Cardiac fibroblast (primary cell): ENCODE data around the gene ASCL4.

Experiments
- DNase-seq, 2 donors: peaks; one replicate each; pipeline versions ENCODE4 v3.0.0 to v3.0.0-alpha.2; 2010; ENCODE audit warnings: low read depth in 2 of 2
- H3K4me3 ChIP-seq, 2 donors: replicated peaks in 1 of 2; 1 replicate in 1 of 2; 2 replicates in 1 of 2; pipeline ENCODE4 v1.5.1; 2011; ENCODE audit warnings: low read depth in 2 of 2, low read length in 2 of 2, mild to moderate bottlenecking in 2 of 2, moderate library complexity in 1 of 2
- TF ChIP-seq, protein P1 (sequence below): IDR thresholded peaks from one replicate; pipeline ENCODE4 v1.5.1; 2011; ENCODE audit warnings: low read depth, mild to moderate bottlenecking, low read length, inconsistent platforms

The ASCL4 gene

DNA sequence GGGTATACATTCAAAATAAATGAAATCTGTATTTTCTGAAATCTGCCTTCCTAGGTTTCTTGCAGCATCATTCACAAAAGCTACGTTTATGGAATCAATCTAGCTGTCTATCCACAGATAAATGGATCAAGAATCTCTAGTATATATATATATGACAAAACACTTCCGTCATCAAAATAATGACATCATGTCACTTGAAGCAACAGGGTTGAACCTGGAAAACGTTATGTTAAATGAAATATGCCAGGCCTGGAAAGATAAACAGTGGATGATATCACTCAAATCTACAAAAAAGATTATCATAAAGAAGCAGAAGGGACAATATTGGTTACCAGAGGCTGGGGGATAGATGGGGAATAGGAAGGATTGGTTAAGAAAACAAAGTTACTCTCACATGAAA lies 28.6 kb downstream of the ASCL4 start:
- DNase-seq = no peak
- H3K4me3 ChIP-seq = no peak overlapping the region
- TF ChIP-seq, protein P1, sequence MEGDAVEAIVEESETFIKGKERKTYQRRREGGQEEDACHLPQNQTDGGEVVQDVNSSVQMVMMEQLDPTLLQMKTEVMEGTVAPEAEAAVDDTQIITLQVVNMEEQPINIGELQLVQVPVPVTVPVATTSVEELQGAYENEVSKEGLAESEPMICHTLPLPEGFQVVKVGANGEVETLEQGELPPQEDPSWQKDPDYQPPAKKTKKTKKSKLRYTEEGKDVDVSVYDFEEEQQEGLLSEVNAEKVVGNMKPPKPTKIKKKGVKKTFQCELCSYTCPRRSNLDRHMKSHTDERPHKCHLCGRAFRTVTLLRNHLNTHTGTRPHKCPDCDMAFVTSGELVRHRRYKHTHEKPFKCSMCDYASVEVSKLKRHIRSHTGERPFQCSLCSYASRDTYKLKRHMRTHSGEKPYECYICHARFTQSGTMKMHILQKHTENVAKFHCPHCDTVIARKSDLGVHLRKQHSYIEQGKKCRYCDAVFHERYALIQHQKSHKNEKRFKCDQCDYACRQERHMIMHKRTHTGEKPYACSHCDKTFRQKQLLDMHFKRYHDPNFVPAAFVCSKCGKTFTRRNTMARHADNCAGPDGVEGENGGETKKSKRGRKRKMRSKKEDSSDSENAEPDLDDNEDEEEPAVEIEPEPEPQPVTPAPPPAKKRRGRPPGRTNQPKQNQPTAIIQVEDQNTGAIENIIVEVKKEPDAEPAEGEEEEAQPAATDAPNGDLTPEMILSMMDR = no peak

DNA sequence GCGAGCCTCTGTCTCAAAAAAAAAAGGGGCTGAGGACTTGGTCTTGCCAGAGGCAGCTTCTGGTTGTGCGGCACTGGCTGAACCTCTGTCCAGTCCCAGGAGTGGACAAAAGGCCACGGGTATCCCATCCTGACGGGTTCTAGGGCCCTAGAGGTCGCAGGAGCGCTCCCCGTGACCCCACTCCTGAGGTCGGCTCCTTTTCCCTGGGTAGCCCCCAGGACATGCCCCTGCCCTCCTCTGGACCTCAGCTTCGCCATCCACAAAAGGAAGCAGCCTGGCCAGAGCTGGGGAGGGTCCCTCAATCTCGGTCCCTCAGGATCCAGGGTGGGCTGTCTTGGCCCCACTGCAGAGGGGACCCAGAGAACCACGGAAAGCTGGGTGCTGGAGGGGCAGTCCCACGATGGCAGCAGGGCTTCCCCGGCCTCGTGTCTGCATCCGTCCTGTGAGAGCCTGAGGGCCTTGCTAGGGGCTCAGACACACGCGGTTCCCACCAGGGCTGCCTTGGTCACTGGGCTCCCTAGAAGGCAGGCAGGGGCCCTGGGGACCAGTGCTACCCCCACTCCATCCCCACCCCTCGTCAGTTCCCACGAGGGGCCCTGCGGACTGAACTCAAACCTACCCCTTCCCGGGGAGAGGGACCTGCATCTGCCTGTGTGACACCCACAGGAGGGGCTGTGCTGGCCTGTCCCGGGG lies 31.1 kb downstream of the ASCL4 start:
- TF ChIP-seq, protein P1 = no peak
- no peak for DNase-seq
- no peak overlapping the region for H3K4me3 ChIP-seq

DNA sequence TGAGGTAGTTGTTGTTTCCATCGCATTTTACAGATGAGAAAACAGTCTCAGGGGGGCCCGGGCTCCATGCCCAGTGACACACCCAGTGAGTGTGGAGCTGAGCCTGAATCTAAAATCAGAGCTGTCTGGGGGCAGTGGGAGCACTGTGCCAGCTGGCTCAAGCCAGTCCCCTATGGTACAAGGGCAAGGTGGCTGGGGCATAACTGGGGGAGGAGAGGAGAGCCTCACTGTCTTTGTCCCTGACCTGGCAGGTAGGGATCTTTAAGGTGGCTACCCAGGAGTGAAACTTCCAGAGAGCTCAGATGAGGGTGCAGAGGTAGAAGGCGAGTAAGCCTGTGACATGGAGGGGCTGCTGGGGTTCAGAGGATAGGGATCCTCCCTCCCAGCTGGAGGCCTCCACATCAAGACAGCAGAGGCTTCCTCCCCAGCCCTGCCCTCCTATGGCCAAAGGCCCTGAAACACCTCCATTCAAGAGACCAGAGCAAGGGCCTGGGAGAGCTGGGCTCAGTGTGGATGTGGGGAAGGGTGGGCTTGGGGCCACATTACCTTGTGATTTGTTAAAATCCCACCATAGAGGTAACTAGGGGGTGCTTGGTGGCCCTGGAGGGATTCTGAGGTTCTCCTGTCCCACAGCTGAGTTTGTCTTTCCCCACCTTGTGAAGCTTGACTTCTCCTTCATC lies 33.1 kb downstream of the ASCL4 start:
- no peak overlapping the region for H3K4me3 ChIP-seq
- TF ChIP-seq, protein P1 = no peak
- no peak for DNase-seq

DNA sequence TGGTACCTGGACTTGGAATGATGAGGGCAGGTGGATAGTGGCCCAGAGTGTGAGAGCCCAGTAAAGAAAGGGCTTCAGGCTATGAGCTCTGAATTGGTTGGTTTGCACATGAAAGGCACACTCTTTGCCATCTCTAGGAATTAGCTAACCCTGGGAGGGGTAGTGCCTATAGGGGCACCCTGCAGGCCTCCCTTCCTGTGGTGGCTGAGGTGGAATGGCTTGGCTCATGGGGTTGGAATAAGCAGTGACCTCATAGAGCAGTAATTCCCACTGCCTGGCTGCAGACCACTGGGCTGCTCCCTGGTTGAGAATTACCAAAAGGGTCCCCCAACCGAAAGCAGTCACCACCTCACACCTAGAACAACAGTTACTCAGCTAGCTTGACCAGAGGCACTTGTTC lies 42.7 kb downstream of the ASCL4 start:
- no peak overlapping the region for H3K4me3 ChIP-seq
- TF ChIP-seq, protein P1 = no peak
- no peak for DNase-seq

DNA sequence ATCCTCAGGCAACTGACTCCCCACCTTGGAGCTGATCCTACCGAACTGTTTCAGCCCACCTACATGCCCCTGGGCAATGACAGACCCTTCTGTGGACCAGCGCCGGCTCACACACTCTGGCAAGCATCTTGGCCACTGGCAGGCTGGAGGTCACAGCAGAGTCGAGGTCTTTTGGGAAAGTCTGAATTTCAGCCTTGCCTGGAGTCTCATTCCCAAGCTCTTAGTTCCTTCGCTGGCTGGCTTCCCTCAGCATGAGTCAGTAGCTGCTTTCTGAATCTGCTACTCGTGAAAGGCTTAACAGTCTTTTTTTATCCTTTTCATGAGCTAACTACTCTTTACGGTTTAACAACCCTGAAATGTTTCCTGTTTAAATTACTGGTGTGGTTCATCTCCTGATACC lies 44.5 kb downstream of the ASCL4 start:
- TF ChIP-seq, protein P1 = no peak
- peak in 1 of 2 donors; percentile 34 for DNase-seq
- H3K4me3 ChIP-seq = no peak overlapping the region

DNA sequence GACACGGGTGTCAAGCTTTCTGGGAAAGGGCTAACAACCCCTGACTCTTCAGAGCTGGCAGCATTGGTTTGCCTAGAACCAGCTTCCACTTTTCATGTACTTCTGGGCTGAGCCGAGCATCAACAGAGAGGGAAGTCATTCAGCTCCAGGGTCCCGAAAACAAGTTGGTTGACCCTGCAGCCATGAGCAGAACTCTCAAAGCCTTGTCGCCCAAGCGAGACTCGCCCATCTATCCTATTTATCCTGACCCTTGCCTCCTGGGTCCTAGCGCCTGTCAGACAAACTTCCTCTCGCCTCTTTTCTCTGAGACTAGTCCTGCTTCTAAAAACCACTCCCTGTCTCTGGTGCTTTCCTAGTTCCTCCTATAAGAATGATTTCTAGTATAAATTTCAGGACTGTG lies 47.9 kb downstream of the ASCL4 start:
- DNase-seq = no peak
- TF ChIP-seq, protein P1 = no peak
- H3K4me3 ChIP-seq = no peak overlapping the region
